Fibroblast of lung (primary cell): ENCODE data around the gene TMEM120B.
"Not testable (repeated sequence)": the region's sequence is repeated elsewhere in the genome, so short reads cannot be mapped to it uniquely, and the experiment has no call there.

ENCODE experiments used
- EZH2 ChIP-seq: IDR thresholded peaks from 2 replicates; pipeline ENCODE4 v1.5.1; 2012; ENCODE audit warnings: low read length, control low read depth, mild to moderate bottlenecking; ENCODE audit errors: missing control alignments
- TF ChIP-seq, protein P1 (sequence below), 2 donors: IDR thresholded peaks in 1 of 2; conservative IDR thresholded peaks in 1 of 2; 1 replicate in 1 of 2; 2 replicates in 1 of 2; pipeline ENCODE4 v1.5.1; 2011 to 2012; ENCODE audit warnings: low read length in 2 of 2, control low read depth in 1 of 2, inconsistent platforms in 1 of 2, low read depth in 1 of 2, mild to moderate bottlenecking in 1 of 2

GRCh38 chr12:121790785-121791184, 78.2 kb downstream of the TMEM120B start:
- TF ChIP-seq, protein P1, sequence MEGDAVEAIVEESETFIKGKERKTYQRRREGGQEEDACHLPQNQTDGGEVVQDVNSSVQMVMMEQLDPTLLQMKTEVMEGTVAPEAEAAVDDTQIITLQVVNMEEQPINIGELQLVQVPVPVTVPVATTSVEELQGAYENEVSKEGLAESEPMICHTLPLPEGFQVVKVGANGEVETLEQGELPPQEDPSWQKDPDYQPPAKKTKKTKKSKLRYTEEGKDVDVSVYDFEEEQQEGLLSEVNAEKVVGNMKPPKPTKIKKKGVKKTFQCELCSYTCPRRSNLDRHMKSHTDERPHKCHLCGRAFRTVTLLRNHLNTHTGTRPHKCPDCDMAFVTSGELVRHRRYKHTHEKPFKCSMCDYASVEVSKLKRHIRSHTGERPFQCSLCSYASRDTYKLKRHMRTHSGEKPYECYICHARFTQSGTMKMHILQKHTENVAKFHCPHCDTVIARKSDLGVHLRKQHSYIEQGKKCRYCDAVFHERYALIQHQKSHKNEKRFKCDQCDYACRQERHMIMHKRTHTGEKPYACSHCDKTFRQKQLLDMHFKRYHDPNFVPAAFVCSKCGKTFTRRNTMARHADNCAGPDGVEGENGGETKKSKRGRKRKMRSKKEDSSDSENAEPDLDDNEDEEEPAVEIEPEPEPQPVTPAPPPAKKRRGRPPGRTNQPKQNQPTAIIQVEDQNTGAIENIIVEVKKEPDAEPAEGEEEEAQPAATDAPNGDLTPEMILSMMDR (conservative IDR thresholded peaks at IDR 0.05 in 1 of 2, IDR thresholded peaks at IDR 0.05 in 1 of 2; ENCODE audit: low read depth in 1 of 2, low read length in 2 of 2): not testable (repeated sequence)
- not testable (repeated sequence) for TF ChIP-seq EZH2
